Activated naive CD8-positive, alpha-beta T cell treated with anti-CD3 and anti-CD28 coated beads, Interleukin-2, amount 50 U/mL, for 16 hours (primary cell): ENCODE data around the gene PLGRKT.
"Not testable (repeated sequence)": the region's sequence is repeated elsewhere in the genome, so short reads cannot be mapped to it uniquely, and the experiment has no call there.

Experiments
- DNase-seq: peaks from one replicate; pipeline ENCODE4 v3.0.0-alpha.2; 2020; ENCODE audit warnings: low read depth, low spot score

PLGRKT gene

DNA sequence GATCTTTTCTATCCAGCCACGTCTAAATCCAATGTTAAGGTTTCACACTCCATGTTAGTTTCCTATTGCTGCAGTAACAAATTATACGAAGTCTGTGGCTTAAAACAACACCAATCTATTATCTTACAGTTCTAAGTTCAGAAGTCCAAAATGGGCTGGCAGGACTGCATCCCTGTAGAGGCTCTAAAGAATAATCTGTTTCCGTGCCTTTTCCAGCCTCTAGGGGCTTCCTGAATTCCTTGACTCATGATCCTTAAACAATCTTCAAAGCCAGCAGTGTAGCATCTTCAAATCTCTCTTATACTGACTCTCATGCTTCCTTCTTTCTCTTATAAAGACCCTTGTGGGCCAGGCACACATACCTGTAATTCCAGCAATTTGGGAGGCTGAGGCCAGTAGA, 6.8 kb downstream of the PLGRKT start:
- DNase-seq, result no peak

DNA sequence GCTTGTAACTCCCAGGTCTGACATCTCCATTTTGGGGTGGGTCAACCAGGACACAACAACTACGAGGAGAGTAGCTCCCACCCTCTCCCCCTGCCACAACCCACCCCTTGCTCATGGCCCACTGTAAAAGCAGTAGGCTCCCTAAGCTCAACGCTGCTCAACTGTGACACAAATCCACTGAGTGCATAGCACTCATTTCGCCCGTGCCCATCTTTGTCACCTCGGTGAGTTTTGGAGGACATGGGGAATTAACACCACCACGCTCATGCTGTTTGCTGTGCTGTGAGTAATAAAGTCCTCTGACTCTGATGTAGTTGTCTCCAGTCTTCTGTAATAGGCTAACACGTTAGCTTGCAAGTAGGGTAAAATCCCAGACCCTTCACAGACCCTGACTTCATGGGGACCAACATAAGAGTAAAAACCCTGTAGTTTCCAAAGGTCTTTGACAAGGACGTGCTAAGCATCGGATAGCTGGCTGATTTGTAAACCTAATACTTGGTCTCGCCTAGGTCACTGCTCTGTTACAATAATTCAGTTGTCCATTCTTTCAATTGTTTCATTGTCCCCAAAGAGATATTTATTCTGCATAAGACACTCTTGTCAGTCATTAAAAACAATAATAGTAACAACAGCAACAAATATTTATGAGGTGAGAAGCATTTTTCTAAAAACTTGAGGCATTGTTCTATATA, 7.7 kb downstream of the PLGRKT start:
- no peak for DNase-seq

- no peak for DNase-seq
These were observed 8.8 kb downstream of the PLGRKT start for GRCh38 chr9:5428794-5429528.

DNA sequence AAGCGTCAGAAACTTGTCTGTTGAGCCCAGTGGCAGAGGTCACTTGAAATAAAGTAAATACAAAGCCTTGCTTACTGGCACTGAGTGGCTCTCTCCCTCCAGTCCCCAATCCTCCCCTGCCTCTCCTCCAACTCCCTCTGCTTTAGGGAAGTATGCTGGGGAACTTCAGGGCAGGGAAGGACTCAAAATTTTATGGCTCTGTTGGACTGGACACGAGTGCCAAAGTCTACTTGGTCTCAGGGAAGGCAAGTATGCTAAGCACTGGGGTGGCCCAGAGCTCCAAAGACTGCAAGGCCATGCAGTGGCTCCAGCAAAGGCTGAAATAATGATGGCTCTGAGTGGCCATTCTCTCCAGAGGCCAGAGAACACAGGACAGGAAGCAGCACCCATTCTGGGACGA, 9.6 kb downstream of the PLGRKT start:
- no peak for DNase-seq

GRCh38 chr9:5427005-5427404, 10.7 kb downstream of the PLGRKT start:
- DNase-seq, result no peak

GRCh38 chr9:5425006-5425628, 12.6 kb downstream of the PLGRKT start:
- DNase-seq, result no peak

- no peak for DNase-seq
These were observed 15.4 kb downstream of the PLGRKT start for GRCh38 chr9:5422276-5422675.

- DNase-seq, result no peak
These were observed 16.6 kb downstream of the PLGRKT start for GRCh38 chr9:5421163-5421562.

DNA sequence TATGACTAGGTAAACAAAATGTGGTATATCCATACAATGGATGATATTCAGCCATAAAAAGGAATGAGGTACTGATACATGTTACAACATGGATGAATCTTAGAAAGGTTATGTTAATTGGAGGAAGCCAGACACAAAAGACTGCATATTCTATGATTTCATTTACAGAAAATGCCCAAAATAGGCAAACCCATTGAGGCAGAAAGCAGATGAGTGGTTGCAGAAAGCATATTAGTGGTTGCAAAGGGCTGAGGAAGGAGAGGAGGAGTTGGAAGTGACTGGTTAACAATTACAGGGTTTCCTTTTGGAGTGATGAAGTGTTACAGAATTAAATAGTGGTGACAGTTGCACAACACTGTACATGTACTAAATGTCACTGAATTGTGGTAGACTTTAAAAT, 17.7 kb downstream of the PLGRKT start:
- no peak for DNase-seq

DNA sequence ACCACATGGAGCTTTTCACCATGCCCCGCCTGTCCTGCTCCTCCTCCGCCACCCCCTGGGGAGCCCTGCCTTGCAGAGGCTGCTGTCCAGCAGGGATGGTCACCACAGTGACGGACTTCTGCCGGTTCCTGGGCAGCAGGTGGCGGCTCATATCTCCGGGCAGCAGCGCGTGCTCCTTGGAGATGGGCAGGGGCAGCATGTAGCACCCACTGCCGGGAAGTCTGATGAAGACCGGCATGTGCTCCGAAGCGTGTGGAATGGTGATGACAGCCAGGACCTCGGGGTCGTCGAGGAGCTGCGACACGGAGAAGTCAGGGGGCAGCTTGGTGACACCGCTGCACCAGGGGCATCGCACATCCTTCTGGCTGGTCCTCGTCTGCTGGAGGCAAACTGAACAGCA, 19.2 kb downstream of the PLGRKT start:
- no peak for DNase-seq

DNA sequence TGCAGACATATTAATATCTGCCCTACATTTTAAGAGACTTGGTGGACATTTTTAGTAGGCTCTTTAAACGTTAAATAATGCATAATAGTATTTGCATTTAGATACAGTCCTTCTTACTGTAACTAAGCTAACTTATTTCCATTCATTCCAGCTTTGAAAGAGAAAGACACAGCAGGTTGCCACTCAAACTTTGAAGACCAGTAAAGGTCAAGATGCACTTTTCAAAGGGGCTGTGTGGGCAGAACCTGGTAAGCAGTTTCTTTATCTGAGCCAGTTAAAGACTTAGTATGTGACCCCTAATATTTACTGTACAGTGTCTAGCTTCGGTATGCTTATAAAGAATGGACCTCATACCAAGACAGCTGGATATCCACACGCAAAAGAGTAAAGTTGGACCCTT, 20.8 kb downstream of the PLGRKT start:
- no peak for DNase-seq

DNA sequence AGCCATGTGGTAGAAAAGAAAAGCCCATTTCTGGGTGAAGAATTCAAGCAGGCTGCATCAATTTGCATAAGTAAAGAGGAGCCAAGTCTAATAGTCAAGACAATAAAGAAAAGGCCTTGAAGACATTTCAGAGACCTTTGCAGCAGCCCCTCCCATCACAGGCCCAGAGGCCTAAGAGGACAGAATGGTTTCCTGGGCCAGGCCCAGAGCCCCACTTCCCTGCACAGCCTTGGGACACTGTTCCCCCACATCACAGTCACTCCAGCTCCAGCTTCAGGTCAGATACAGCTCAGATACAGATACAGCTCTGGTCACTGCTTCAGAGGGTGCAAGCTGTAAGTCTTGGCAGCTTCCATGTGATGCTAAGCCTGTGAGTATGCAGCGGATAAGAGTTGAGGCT, 29.1 kb downstream of the PLGRKT start:
- no peak for DNase-seq

- DNase-seq, result no peak
These were observed 35.5 kb downstream of the PLGRKT start for GRCh38 chr9:5402217-5402616.

DNA sequence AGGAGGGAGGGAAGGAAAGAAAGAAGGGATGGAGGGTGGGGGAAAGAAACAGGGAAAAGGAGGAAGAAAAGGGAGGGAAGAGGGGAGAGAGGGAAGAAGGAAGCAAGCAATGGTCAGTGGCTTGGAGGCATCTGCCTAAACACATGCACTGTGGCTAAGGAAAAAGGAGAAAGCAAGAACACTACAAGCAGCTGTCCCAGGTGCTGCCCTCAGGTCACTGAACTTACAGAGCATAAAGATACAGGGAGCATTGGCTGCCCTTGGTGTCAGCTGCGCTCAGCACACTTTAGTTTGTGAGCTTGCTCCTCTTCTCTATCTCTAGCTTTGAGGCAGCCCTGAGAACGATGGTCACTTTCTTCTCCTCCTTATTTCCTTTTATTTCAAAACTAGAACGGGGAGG, 40.2 kb downstream of the PLGRKT start:
- not testable (repeated sequence) for DNase-seq

DNA sequence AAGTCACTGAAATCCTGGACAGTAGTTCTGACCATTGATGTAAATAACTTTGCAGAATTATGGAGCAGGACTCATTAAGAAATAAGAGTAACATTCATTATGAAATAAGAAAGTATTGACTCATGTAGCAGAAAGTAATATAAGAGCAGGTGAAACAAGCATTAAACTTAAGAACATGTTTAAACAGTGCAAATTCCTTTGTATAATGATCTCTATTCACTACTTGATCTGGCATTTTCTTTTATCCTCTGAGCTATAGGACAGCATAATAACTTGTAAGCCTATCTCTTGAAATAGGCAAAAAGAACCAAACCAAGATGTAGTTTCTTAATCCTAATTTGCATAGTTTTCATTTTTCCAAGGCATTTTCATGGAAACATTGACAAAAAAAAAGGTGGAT, 42.3 kb downstream of the PLGRKT start:
- no peak for DNase-seq

DNA sequence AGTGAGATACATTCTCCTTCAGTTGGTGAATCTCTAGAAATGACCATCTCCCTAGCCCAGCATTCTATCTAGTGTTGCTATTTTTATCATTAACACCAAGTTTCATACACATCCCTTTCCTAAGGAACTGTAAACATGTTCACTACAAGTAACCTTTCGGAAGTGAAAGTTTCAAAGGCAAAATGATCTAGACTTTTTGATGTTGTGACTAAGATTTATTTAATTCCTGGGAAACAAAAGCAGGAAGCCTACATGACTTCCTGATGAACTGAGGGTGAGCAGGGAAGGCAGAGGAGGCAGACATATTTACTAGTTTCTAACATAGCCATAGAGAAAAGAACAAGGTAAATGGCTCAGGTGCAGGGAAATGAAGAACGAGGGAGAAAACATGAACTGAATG, 43.7 kb downstream of the PLGRKT start:
- DNase-seq, result not testable (repeated sequence)

- no peak for DNase-seq
These were observed 44.2 kb downstream of the PLGRKT start for GRCh38 chr9:5393497-5393896.

DNA sequence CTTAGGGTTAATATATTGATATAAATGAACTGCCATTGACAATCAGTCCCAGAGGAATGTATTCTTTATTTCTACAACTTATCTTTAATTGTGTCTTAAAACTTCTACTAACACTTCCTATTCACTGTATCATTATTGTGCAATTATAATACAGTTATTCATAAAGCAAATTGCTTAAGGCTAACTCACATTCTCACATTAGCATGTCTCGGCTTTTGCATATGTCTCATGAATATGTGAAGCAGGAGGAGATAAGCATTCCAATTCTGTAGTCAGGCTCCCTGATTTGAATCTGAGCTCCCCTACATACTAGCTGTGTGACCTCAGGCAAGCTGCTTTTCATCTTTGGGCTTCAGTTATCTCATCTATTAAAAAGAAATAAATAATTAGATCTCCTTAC, 45.4 kb downstream of the PLGRKT start:
- no peak for DNase-seq

- DNase-seq, result no peak
These were observed 48.5 kb downstream of the PLGRKT start for GRCh38 chr9:5389109-5389732.

- no peak for DNase-seq
These were observed 49.5 kb downstream of the PLGRKT start for GRCh38 chr9:5388026-5388819.

DNA sequence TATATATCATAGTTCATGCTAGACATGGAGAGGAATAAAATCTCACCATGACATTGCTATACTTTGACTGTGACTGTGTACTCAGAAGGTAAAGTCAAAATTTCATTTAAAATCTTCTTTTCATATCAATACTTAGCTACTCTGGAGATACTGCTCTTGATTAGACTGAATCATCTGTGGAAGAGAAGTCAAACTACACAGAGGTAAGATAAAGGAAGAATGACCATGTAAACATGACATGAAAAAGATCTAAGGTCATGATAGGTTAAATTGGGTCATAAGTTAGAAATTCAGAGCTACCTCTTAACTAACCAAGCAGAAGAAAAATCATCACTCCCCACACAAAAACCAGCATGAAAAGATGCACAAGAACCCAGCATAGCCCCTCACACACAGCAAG, 53.3 kb downstream of the PLGRKT start:
- DNase-seq, result no peak

- DNase-seq, result no peak
These were observed 55.2 kb downstream of the PLGRKT start for GRCh38 chr9:5382479-5382878.
